Loucy (cell line): ENCODE results near the gene VARS1.

Experiments used
- H2AFZ ChIP-seq: fragments of 200-600 bp; sonication (generic); 2 replicates; pipeline ENCODE4 v1.6.0; 2016; ENCODE audit warnings: antibody characterized with exemption, mild to moderate bottlenecking, low read length, moderate library complexity
- H3F3A ChIP-seq: fragments of 200-600 bp; 2 replicates; pipeline ENCODE4 v1.6.0; 2016; ENCODE audit warnings: antibody characterized with exemption, low read depth, mild to moderate bottlenecking
- H3K27me3 ChIP-seq: fragments of 200-600 bp; sonication (generic); 2 replicates; pipeline ENCODE4 v1.6.1; 2014; ENCODE audit warnings: low read length, mild to moderate bottlenecking; ENCODE audit not compliant: insufficient read depth, poor library complexity, severe bottlenecking
- H3K36me3 ChIP-seq: fragments of 200-600 bp; sonication (generic); 2 replicates; pipeline ENCODE4 v1.6.1; 2016; ENCODE audit warnings: low read length; ENCODE audit not compliant: insufficient read depth
- H3K4me1 ChIP-seq: fragments of 200-600 bp; sonication (generic); 2 replicates; pipeline ENCODE4 v1.5.1; 2014; ENCODE audit warnings: low read length, mild to moderate bottlenecking; ENCODE audit not compliant: insufficient read depth, poor library complexity, severe bottlenecking
- H3K4me2 ChIP-seq: fragments of 200-600 bp; sonication (generic); 2 replicates; pipeline ENCODE4 v1.6.0; 2014; ENCODE audit warnings: antibody characterized with exemption, low read length, low read depth, mild to moderate bottlenecking; ENCODE audit not compliant: poor library complexity, severe bottlenecking
- H3K4me3 ChIP-seq: fragments of 200-600 bp; sonication (generic); 2 replicates; pipeline ENCODE4 v1.5.1; 2014; ENCODE audit warnings: low read length, mild to moderate bottlenecking, mixed read lengths; ENCODE audit not compliant: poor library complexity, severe bottlenecking
- H3K79me2 ChIP-seq: fragments of 200-600 bp; sonication (generic); 2 replicates; pipeline ENCODE4 v1.6.1; 2014; ENCODE audit warnings: low read length; ENCODE audit not compliant: insufficient read depth
- H3K9ac ChIP-seq: fragments of 200-600 bp; sonication (generic); 2 replicates; pipeline ENCODE4 v1.6.0; 2014; ENCODE audit warnings: mild to moderate bottlenecking, low read depth, low read length, moderate library complexity; ENCODE audit not compliant: poor library complexity, severe bottlenecking
- H3K9me2 ChIP-seq: fragments of 200-600 bp; sonication (generic); replicated peaks from 2 replicates; pipeline ENCODE4 v1.6.1; 2016; ENCODE audit warnings: low read depth, low read length, mixed read lengths
- H3K9me3 ChIP-seq: fragments of 200-600 bp; sonication (generic); 2 replicates; pipeline ENCODE4 v1.6.1; 2014; ENCODE audit warnings: mild to moderate bottlenecking, antibody characterized with exemption, low read length, low read depth; ENCODE audit not compliant: insufficient read depth
- H4K20me1 ChIP-seq: fragments of 200-600 bp; sonication (generic); 2 replicates; pipeline ENCODE4 v1.6.0; 2014; ENCODE audit warnings: antibody characterized with exemption, low read length, mild to moderate bottlenecking; ENCODE audit not compliant: insufficient read depth, poor library complexity, severe bottlenecking
- EZH2phosphoT487 ChIP-seq: fragments of 200-600 bp; IDR thresholded peaks from 2 replicates; pipeline ENCODE4 v1.6.1; 2018; ENCODE audit warnings: antibody characterized with exemption, mild to moderate bottlenecking, moderate library complexity, borderline replicate concordance
- TF ChIP-seq, protein P1 (sequence below): fragments of 200-600 bp; sonication (generic); conservative IDR thresholded peaks from 2 replicates; pipeline ENCODE4 v1.5.1; 2014; ENCODE audit warnings: mild to moderate bottlenecking, antibody characterized with exemption, low read length

VARS1 gene

DNA sequence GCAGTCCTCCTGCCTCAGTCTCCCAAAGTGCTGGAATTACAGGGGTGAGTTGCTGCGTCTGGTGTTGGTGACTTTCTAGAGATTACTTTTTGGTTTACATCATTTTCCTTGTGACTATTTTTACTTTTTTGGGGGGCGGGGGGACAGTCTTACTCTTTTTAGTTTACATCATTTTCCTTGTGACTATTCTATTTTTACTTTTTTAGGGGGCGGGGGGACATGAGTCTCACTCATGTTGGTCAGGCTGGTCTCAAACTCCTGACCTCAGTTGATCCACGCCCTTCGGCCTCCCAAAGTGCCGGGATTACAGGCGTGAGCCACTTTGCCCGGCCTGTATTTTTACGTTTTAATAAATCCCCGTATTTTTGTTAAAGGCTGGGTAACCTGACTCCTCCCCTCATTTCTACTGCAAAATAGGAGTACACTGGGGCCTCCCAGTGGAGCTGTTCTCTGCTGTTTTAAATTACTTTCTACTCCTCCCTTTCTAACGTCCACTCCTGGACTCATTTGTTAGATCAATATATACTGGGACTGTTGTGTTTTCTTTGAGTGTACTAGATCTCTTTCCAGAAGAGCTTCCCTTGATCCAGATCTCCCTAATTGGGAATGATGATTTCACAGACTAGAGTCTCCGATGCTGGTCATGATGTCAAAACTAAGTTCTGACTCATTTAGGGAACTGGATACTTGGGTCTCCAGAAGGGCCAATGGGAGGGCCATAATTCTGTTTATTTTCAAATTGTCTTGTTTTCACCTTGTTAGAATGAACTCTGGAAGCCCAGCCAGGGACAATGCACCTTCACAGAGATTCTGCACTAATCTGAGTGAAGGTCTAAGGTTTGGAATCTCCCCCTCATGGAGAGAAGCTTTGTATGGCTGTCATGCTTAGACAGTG is 41.2 kb upstream of the VARS1 start:
- H4K20me1 ChIP-seq, result peaks cover 58% of the 10 kb centered on the region
- no peak overlapping the region for H2AFZ ChIP-seq
- H3K9me3 ChIP-seq, result no peaks in the 10 kb centered on the region
- peaks cover 25% of the 10 kb centered on the region for H3F3A ChIP-seq
- H3K36me3 ChIP-seq, result peaks cover 45% of the 10 kb centered on the region
- peak overlapping the region; percentile 99 for H3K9ac ChIP-seq
- H3K79me2 ChIP-seq, result peaks cover 61% of the 10 kb centered on the region
- no peaks in the 10 kb centered on the region for H3K9me2 ChIP-seq
- H3K27me3 ChIP-seq, result peaks cover 7% of the 10 kb centered on the region
- TF ChIP-seq EZH2phosphoT487, result no peak
- TF ChIP-seq, protein P1, sequence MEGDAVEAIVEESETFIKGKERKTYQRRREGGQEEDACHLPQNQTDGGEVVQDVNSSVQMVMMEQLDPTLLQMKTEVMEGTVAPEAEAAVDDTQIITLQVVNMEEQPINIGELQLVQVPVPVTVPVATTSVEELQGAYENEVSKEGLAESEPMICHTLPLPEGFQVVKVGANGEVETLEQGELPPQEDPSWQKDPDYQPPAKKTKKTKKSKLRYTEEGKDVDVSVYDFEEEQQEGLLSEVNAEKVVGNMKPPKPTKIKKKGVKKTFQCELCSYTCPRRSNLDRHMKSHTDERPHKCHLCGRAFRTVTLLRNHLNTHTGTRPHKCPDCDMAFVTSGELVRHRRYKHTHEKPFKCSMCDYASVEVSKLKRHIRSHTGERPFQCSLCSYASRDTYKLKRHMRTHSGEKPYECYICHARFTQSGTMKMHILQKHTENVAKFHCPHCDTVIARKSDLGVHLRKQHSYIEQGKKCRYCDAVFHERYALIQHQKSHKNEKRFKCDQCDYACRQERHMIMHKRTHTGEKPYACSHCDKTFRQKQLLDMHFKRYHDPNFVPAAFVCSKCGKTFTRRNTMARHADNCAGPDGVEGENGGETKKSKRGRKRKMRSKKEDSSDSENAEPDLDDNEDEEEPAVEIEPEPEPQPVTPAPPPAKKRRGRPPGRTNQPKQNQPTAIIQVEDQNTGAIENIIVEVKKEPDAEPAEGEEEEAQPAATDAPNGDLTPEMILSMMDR, result peak; percentile 20; the same call in 1 of the 2 replicates
- H3K4me1 ChIP-seq, result peaks cover 36% of the 10 kb centered on the region
- peak overlapping the region; percentile 97 for H3K4me3 ChIP-seq
- H3K4me2 ChIP-seq, result peak overlapping the region; percentile 100

DNA sequence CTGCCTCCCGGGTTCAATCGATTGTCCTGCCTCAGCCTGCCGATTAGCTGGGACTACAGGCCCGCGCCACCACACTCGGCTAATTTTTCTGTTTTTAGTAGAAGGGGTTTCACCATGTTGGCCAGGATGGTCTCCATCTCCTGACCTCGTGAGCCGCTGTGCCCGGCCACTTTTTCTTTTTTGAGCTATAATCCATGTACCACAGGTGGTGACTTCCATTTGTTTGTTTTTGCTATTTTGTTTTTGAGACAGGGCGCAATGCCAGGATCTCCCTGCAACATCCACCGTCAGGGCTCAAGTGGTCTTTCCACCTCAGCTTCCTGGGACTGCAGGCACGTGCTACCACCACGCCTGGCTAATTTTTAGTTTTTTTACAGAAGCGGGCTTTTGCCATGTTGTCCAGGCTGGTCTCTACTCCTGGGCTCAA is 40.5 kb upstream of the VARS1 start:
- peak overlapping the region; percentile 99 for H3K9ac ChIP-seq
- peaks cover 24% of the 10 kb centered on the region for H3F3A ChIP-seq
- H3K36me3 ChIP-seq, result peaks cover 44% of the 10 kb centered on the region
- H3K9me2 ChIP-seq, result no peaks in the 10 kb centered on the region
- H3K4me3 ChIP-seq, result peak overlapping the region; percentile 97
- TF ChIP-seq, protein P1, result no peak
- no peak for TF ChIP-seq EZH2phosphoT487
- peaks cover 68% of the 10 kb centered on the region for H3K79me2 ChIP-seq
- peaks cover 7% of the 10 kb centered on the region for H3K27me3 ChIP-seq
- H3K4me2 ChIP-seq, result peak overlapping the region; percentile 100
- no peaks in the 10 kb centered on the region for H3K9me3 ChIP-seq
- H3K4me1 ChIP-seq, result peaks cover 40% of the 10 kb centered on the region
- no peak overlapping the region for H2AFZ ChIP-seq
- peaks cover 58% of the 10 kb centered on the region for H4K20me1 ChIP-seq

DNA sequence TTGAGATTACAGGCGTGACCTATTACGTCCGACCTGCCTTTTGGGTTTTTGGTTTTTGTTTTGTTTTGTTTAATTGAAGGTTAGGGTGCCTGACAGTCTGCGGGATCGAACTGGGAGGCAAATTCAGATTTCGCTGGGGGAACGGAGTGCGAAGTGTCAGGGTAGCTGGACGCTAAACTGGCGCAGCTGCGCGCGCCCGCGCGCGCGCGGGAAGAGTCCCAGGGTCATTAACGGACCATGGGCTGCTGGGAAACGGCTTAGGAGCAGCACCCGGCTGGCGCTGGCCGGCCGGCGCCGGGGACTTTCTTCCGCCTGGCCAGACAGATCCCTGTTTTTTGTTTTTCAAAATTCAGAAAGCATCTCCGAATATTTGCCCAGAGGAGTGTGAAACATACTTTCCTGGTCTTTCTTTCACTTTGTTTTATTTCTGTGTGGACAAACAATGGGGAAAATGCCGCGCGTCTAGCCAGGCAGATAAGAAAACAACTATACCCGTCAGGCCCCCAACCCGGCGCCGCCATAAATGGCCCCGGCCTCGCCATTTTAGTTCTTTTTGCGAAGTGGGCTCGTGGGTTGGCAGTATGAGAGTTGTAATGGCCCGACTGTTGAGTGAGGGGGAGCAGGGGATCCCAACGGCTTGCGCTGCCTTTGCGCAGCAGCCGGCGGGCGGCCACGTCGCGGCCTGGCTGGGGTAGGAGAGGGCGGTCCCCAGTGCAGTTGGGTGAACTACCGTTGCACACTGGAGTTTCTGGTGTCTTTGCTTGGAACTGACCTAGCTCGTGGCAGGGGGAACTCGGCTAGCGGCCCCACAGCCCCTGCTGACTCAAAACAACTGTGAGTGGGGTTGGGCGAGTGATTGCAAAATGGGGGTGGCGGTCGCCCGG is 39.1 kb upstream of the VARS1 start:
- TF ChIP-seq EZH2phosphoT487, result no peak
- TF ChIP-seq, protein P1, result no peak
- Histone ChIP-seq H2AFZ (peak overlapping the region; percentile 75), H3K36me3 (peaks cover 29% of the 10 kb centered on the region), H3F3A (peaks cover 12% of the 10 kb centered on the region), H3K9ac (peak overlapping the region; percentile 99), H3K79me2 (peaks cover 71% of the 10 kb centered on the region), H3K4me2 (peak overlapping the region; percentile 100), H3K9me3 (no peaks in the 10 kb centered on the region), H4K20me1 (peaks cover 45% of the 10 kb centered on the region), H3K4me3 (peak overlapping the region; percentile 97), H3K4me1 (peaks cover 40% of the 10 kb centered on the region), H3K9me2 (no peaks in the 10 kb centered on the region), H3K27me3 (peaks cover 7% of the 10 kb centered on the region)
